Kidney (tissue), 14 donors: Measurements from ENCODE around the gene MAP7. TPM values are rescaled to one million over a fixed set of nuclear protein-coding genes. Genes with fewer than 3 reads are reported as not detected.

Experiments used
- DNase-seq, 5 donors: peaks; one replicate each; pipeline ENCODE4 v3.0.0-alpha.2; 2013 to 2020
- FAIRE-seq: peaks from 2 replicates; lab custom pipeline; 2012; peaks lifted over from hg19 to GRCh38; lab: Jason Lieb, UNC
- H3K27ac ChIP-seq, 2 donors: one replicate each; pipeline ENCODE4 v1.7.0; 2013; ENCODE audit warnings: low read depth in 2 of 2, low read length in 2 of 2, inconsistent platforms in 1 of 2
- H3K27me3 ChIP-seq: one replicate; pipeline ENCODE4 v1.7.1; 2013; ENCODE audit warnings: low read length, inconsistent platforms; ENCODE audit not compliant: control insufficient read depth, insufficient read depth
- H3K36me3 ChIP-seq, 3 donors: one replicate each; pipeline versions ENCODE4 v1.7.0 to v1.7.1; 2013; ENCODE audit warnings: low read length in 3 of 3, control low read depth in 1 of 3, inconsistent platforms in 1 of 3; ENCODE audit not compliant: insufficient read depth in 3 of 3, control insufficient read depth in 2 of 3
- H3K4me1 ChIP-seq, 3 donors: one replicate each; pipeline versions ENCODE4 v1.7.0 to v1.7.1; 2013; ENCODE audit warnings: low read length in 3 of 3, inconsistent platforms in 1 of 3, low read depth in 1 of 3; ENCODE audit not compliant: control insufficient read depth in 2 of 3, insufficient read depth in 2 of 3
- H3K4me3 ChIP-seq, 3 donors: one replicate each; pipeline versions ENCODE4 v1.7.0 to v1.8.1; 2013; ENCODE audit warnings: low read length in 3 of 3, control low read depth in 1 of 3, inconsistent platforms in 1 of 3
- H3K9ac ChIP-seq, 3 donors: one replicate each; pipeline versions ENCODE4 v1.7.0 to v1.7.1; 2013; ENCODE audit warnings: low read length in 3 of 3, control low read depth in 1 of 3, inconsistent platforms in 1 of 3
- H3K9me3 ChIP-seq, 3 donors: one replicate each; pipeline versions ENCODE4 v1.7.0 to v1.7.1; 2013; ENCODE audit warnings: low read length in 3 of 3, control low read depth in 1 of 3, inconsistent platforms in 1 of 3; ENCODE audit not compliant: control insufficient read depth in 2 of 3, insufficient read depth in 1 of 3
- CTCF ChIP-seq: IDR thresholded peaks from 3 replicates; pipeline ENCODE4 v1.5.1; 2012; ENCODE audit warnings: mild to moderate bottlenecking, moderate library complexity, borderline replicate concordance; ENCODE audit not compliant: insufficient read depth; ENCODE audit errors: extremely low read depth
- intact Hi-C: fragments of 100-400 bp; cut with DNase I; formaldehyde crosslinking; loops from one replicate; pipeline ENCODE4 v1.11.1; 2022
- polyA plus RNA-seq: library from polyadenylated mRNA; stranded (reverse); fragments of 350-450 nt; fragmentation: Illumina TruSeq; extraction: RNeasy Lipid Tissue Mini Kit (QIAGEN cat#74804); gene quantifications from one replicate; pipeline ENCODE4 v1.2.3, GENCODE V29; 2014; ENCODE audit warnings: low read depth, low replicate concordance; ENCODE audit not compliant: insufficient read depth
- total RNA-seq: library from RNA; stranded (reverse); fragmentation: NEBNext Ultra II Directional; extraction: Animal tissue kit (Norgen Biotek cat#: 25700); gene quantifications from one replicate; pipeline ENCODE4 v1.2.1, GENCODE V29; 2021
- donor health status: control.
- donor health status: control.
- donor health status: control.
- donor health status: control.
- donor health status: control.
- donor health status: DM: yes; HTN: yes; CAD: no.
- donor health status: Normal renal cell carcinoma (clear cell type).

MAP7 gene
- total and polyA plus RNA-seq, 2 donors from 2014 or later, result 16.0 to 40.0 TPM

- TF ChIP-seq CTCF, result no peak
- Histone ChIP-seq H3K9me3 (no peaks in the 10 kb centered on the region), H3K27me3 (no peaks in the 10 kb centered on the region), H3K4me1 (no peaks in the 10 kb centered on the region), H3K36me3 (no peaks in the 10 kb centered on the region), H3K27ac (no peak overlapping the region), H3K9ac (no peak overlapping the region), H3K4me3 (no peak overlapping the region)
- DNase-seq, result no peak
- no peak for FAIRE-seq
- intact Hi-C loops, result no loop called here
Measured at GRCh38 chr6:136411025-136411325, 139.2 kb downstream of the MAP7 start.

GRCh38 chr6:136410201-136411024, 139.8 kb downstream of the MAP7 start:
- no peaks in the 10 kb centered on the region for H3K36me3 ChIP-seq
- TF ChIP-seq CTCF, result no peak
- no peaks in the 10 kb centered on the region for H3K4me1 ChIP-seq
- FAIRE-seq (no peak), DNase-seq (no peak)
- H3K27ac ChIP-seq, result no peak overlapping the region
- no peak overlapping the region for H3K4me3 ChIP-seq
- H3K9ac ChIP-seq, result no peak overlapping the region
- no peaks in the 10 kb centered on the region for H3K9me3 ChIP-seq
- H3K27me3 ChIP-seq, result no peaks in the 10 kb centered on the region
- intact Hi-C loops, result no loop called here

GRCh38 chr6:136409597-136409996, 140.6 kb downstream of the MAP7 start:
- Histone ChIP-seq H3K9ac (no peak overlapping the region), H3K9me3 (no peaks in the 10 kb centered on the region), H3K4me1 (no peaks in the 10 kb centered on the region), H3K27me3 (no peaks in the 10 kb centered on the region), H3K4me3 (no peak overlapping the region), H3K27ac (no peak overlapping the region), H3K36me3 (no peaks in the 10 kb centered on the region)
- no peak for TF ChIP-seq CTCF
- DNase-seq (no peak), FAIRE-seq (no peak)
- intact Hi-C loops, result no loop called here

GRCh38 chr6:136408204-136408603, 142.0 kb downstream of the MAP7 start:
- no peak overlapping the region for H3K9ac ChIP-seq
- H3K27ac ChIP-seq, result no peak overlapping the region
- FAIRE-seq (no peak), DNase-seq (no peak)
- no peak overlapping the region for H3K4me3 ChIP-seq
- intact Hi-C loops, result no loop called here
- H3K27me3 ChIP-seq, result no peaks in the 10 kb centered on the region
- TF ChIP-seq CTCF, result no peak
- H3K9me3 ChIP-seq, result no peaks in the 10 kb centered on the region
- H3K36me3 ChIP-seq, result no peaks in the 10 kb centered on the region
- no peaks in the 10 kb centered on the region for H3K4me1 ChIP-seq
